ENCODE results near the gene LRRC46.

LRRC46 gene

GRCh38 chr17:47834756-47835155 is 3.3 kb downstream of the LRRC46 start:
- DNase-seq (ENCODE audit: low read depth): no peak

- no peak for DNase-seq (ENCODE audit: low read depth)
Observed at GRCh38 chr17:47836601-47837000, 5.1 kb downstream of the LRRC46 start.

- no peak for DNase-seq (ENCODE audit: low read depth)
Observed at GRCh38 chr17:47837401-47838039, 6.0 kb downstream of the LRRC46 start.

- DNase-seq (ENCODE audit: low read depth): no peak
Observed at GRCh38 chr17:47838636-47839035, 7.2 kb downstream of the LRRC46 start.

- no peak for DNase-seq (ENCODE audit: low read depth)
Observed at GRCh38 chr17:47839071-47839470, 7.6 kb downstream of the LRRC46 start.

- no peak for DNase-seq (ENCODE audit: low read depth)
Observed at GRCh38 chr17:47840001-47840741, 8.7 kb downstream of the LRRC46 start.

GRCh38 chr17:47840742-47841487 is 9.4 kb downstream of the LRRC46 start, which contains the start of gene SCRN2:
TSS of gene SCRN2 (minus strand) at chr17:47841273. CDS start at chr17:47840843, 430 bp downstream.
- peak; percentile 75 for DNase-seq (ENCODE audit: low read depth)

GRCh38 chr17:47841488-47842291 is 10.2 kb downstream of the LRRC46 start:
- no peak for DNase-seq (ENCODE audit: low read depth)

- DNase-seq (ENCODE audit: low read depth): no peak
Observed at GRCh38 chr17:47843391-47843730, 11.9 kb downstream of the LRRC46 start.

GRCh38 chr17:47844227-47844626 is 12.8 kb downstream of the LRRC46 start:
- DNase-seq (ENCODE audit: low read depth): no peak

- no peak for DNase-seq (ENCODE audit: low read depth)
Observed at GRCh38 chr17:47844814-47845715, 13.6 kb downstream of the LRRC46 start.

GRCh38 chr17:47845716-47846075 is 14.2 kb downstream of the LRRC46 start:
- DNase-seq (ENCODE audit: low read depth): no peak

GRCh38 chr17:47846716-47847340 is 15.4 kb downstream of the LRRC46 start:
- no peak for DNase-seq (ENCODE audit: low read depth)

GRCh38 chr17:47847341-47848197 is 16.1 kb downstream of the LRRC46 start:
- no peak for DNase-seq (ENCODE audit: low read depth)

GRCh38 chr17:47848198-47848513 is 16.7 kb downstream of the LRRC46 start:
- DNase-seq (ENCODE audit: low read depth): no peak

- no peak for DNase-seq (ENCODE audit: low read depth)
Observed at GRCh38 chr17:47850373-47850691, 18.9 kb downstream of the LRRC46 start.

- DNase-seq (ENCODE audit: low read depth): peak; percentile 58
Observed at GRCh38 chr17:47850692-47851573, 19.5 kb downstream of the LRRC46 start, which contains the start of gene SP6. TSS of gene SP6 (minus strand) at chr17:47851163. CDS start at chr17:47848429, 2,734 bp downstream.

- DNase-seq (ENCODE audit: low read depth): no peak
Observed at GRCh38 chr17:47851764-47852112, 20.3 kb downstream of the LRRC46 start.

All from stimulated activated CD4-positive, alpha-beta T cell treated with anti-CD3 and anti-CD28 coated beads, Interleukin-2, amount 100 ng/mL, for 4 hours (primary cell).